Cardiac muscle cell (in vitro differentiated cells and primary cell): ENCODE measurements around the gene HK1. TPM values are rescaled to one million over a fixed set of nuclear protein-coding genes. Genes with fewer than 3 reads are reported as not detected.

Experiments
- DNase-seq, 2 donors: peaks; one replicate each; pipeline versions ENCODE4 v3.0.0 to v3.0.0-alpha.2; 2010 to 2017; ENCODE audit warnings: low read depth in 1 of 2, low spot score in 1 of 2
- H3K27ac ChIP-seq: fragments of 200-600 bp; sonication (generic); 2 replicates; pipeline ENCODE4 v1.5.1; 2016
- H3K27me3 ChIP-seq: fragments of 200-600 bp; sonication (generic); 2 replicates; pipeline ENCODE4 v1.6.0; 2016; ENCODE audit warnings: control low read depth
- H3K36me3 ChIP-seq: fragments of 200-600 bp; sonication (generic); 2 replicates; pipeline ENCODE4 v1.5.1; 2016; ENCODE audit warnings: control low read depth
- H3K4me1 ChIP-seq: fragments of 200-600 bp; sonication (generic); 2 replicates; pipeline ENCODE4 v1.8.1; 2017; ENCODE audit warnings: low read depth, mild to moderate bottlenecking, mixed run types
- H3K4me3 ChIP-seq: fragments of 200-600 bp; sonication (generic); 2 replicates; pipeline ENCODE4 v1.5.1; 2016; ENCODE audit warnings: mild to moderate bottlenecking
- H3K9me3 ChIP-seq: fragments of 200-600 bp; sonication (generic); 2 replicates; pipeline ENCODE4 v1.5.1; 2017; ENCODE audit warnings: low read depth, mild to moderate bottlenecking, control low read depth
- polyA plus RNA-seq: library from polyadenylated mRNA; unstranded; fragments of >200 nt; fragmentation: Nextera tagmentation; extraction: Ambion mirVana; gene quantifications from 2 replicates; pipeline ENCODE4 v1.2.1, GENCODE V29; 2016
- total RNA-seq: library from RNA; depleted of rRNA; stranded (reverse); fragments of >200 nt; gene quantifications from 2 replicates; pipeline ENCODE4 v1.2.3, GENCODE V29; 2016
- TF ChIP-seq, protein P1 (sequence below): IDR thresholded peaks from 2 replicates; pipeline ENCODE4 v1.5.1; 2012; ENCODE audit warnings: low read depth, mild to moderate bottlenecking, low read length

Gene HK1
- total and polyA plus RNA-seq, 2 experiments from 2014 or later = 324 to 347 TPM

DNA sequence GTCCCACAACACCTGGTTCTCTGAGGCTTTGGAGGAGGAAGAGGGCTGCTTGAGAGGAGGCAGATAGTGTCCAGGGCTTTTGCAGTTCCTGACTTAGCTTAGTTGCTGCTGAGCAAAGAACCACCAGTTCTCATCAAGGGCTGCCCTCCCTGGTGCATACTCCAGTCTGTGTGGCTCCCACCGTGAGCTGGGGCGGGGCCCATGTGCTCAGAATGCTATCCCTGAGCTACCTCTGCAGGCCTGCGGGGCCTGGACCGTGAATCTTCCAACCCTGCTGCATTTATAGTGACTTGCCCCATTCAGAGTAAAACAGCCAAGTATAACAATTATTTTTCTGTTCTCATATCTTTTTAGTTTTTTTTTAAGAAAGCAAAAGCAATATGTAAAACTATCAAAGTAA is 89.2 kb downstream of the HK1 start:
- H3K27me3 ChIP-seq = no peaks in the 10 kb centered on the region
- H3K36me3 ChIP-seq = peaks cover 52% of the 10 kb centered on the region
- H3K4me1 ChIP-seq = peaks cover 4% of the 10 kb centered on the region
- TF ChIP-seq, protein P1, sequence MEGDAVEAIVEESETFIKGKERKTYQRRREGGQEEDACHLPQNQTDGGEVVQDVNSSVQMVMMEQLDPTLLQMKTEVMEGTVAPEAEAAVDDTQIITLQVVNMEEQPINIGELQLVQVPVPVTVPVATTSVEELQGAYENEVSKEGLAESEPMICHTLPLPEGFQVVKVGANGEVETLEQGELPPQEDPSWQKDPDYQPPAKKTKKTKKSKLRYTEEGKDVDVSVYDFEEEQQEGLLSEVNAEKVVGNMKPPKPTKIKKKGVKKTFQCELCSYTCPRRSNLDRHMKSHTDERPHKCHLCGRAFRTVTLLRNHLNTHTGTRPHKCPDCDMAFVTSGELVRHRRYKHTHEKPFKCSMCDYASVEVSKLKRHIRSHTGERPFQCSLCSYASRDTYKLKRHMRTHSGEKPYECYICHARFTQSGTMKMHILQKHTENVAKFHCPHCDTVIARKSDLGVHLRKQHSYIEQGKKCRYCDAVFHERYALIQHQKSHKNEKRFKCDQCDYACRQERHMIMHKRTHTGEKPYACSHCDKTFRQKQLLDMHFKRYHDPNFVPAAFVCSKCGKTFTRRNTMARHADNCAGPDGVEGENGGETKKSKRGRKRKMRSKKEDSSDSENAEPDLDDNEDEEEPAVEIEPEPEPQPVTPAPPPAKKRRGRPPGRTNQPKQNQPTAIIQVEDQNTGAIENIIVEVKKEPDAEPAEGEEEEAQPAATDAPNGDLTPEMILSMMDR = no peak
- no peak for DNase-seq
- H3K9me3 ChIP-seq = no peaks in the 10 kb centered on the region
- no peak overlapping the region for H3K4me3 ChIP-seq
- H3K27ac ChIP-seq = no peak overlapping the region

DNA sequence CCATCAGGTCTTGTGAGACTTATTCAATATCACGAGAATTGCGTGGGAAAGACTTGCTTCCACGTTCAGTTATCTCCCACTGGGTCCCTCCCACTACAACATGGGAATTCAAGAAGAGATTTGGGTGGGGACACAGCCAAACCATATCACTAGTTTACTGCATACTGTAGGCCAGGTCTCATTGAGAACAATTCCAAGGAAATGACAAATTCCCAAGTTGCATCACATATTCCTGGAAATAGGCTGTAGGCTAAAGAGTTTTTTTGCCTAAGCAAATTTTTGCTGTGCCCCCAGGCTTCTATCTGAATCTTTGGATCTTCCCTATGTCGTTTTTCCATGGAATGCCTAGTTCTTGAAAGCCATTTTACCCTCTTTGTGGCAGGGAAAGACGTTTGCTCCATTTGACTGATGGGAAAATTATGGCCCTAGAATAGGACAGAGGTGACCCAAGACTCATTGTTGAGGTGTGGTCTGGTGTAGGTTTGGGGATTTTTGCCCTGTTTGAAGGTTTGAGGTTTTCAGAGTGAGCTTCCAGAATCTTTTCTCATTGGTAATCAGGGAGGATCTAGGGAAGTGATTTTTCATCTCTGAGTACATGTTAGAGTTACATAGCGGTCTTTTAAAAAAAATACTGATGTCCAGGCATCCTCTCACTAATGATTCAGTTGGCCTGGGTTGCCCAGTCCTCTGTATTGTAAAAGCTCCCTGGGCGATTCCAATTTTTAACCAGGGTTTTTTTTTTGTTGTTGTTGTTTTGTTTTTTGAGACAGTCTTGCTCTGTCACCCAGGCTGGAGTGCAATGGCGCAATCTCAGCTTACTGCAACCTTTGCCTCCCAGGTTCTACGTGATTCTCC is 94.1 kb downstream of the HK1 start:
- Histone ChIP-seq H3K4me3 (no peak overlapping the region), H3K4me1 (peaks cover 8% of the 10 kb centered on the region), H3K9me3 (no peaks in the 10 kb centered on the region), H3K27ac (no peak overlapping the region), H3K27me3 (no peaks in the 10 kb centered on the region), H3K36me3 (peaks cover 50% of the 10 kb centered on the region)
- TF ChIP-seq, protein P1 = no peak
- DNase-seq = peak in 1 of 2 donors; percentile 83

DNA sequence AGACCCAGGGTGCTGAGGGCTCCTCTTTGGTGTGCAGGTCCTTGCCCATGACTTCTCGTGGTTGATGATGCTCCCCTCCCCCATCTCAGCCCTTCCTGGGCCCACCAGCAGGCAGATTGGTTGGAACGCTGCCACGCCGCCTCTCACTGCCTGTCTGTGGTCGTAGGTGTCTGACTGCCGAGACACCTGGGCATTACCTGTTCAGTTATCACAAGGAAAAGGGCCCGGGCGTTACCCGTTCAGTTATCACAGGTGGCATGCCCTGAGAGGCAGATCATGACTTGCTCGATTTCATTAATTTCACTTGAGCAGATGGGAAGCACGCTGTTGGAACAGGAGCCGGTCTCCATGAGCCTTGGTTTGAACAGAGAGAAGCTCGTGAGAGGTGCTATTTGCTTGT is 95.9 kb downstream of the HK1 start:
- DNase-seq = no peak
- TF ChIP-seq, protein P1 = no peak
- Histone ChIP-seq H3K27ac (no peak overlapping the region), H3K4me1 (peaks cover 8% of the 10 kb centered on the region), H3K36me3 (peaks cover 52% of the 10 kb centered on the region), H3K4me3 (no peak overlapping the region), H3K9me3 (no peaks in the 10 kb centered on the region), H3K27me3 (no peaks in the 10 kb centered on the region)

DNA sequence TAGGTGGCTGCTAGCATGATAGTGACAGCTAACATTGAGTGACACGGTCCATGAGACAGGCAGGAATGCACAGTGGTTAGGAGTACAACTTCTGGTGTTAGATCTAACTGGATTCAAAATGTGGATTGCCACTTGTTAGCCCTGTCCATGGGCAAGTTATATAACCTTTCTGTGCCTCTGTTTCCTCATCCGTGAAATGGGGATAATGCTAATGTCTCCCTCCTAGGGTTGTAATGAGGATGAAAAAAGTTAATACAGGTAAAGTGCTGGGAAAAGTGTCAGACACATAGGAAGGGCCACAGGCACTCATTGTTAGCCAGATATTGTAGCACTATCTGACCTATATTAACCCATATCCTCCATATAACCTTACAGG is 96.6 kb downstream of the HK1 start:
- H3K27ac ChIP-seq = no peak overlapping the region
- no peak for DNase-seq
- no peak overlapping the region for H3K4me3 ChIP-seq
- no peaks in the 10 kb centered on the region for H3K27me3 ChIP-seq
- H3K4me1 ChIP-seq = peaks cover 8% of the 10 kb centered on the region
- H3K9me3 ChIP-seq = no peaks in the 10 kb centered on the region
- TF ChIP-seq, protein P1 = no peak
- peaks cover 50% of the 10 kb centered on the region for H3K36me3 ChIP-seq

DNA sequence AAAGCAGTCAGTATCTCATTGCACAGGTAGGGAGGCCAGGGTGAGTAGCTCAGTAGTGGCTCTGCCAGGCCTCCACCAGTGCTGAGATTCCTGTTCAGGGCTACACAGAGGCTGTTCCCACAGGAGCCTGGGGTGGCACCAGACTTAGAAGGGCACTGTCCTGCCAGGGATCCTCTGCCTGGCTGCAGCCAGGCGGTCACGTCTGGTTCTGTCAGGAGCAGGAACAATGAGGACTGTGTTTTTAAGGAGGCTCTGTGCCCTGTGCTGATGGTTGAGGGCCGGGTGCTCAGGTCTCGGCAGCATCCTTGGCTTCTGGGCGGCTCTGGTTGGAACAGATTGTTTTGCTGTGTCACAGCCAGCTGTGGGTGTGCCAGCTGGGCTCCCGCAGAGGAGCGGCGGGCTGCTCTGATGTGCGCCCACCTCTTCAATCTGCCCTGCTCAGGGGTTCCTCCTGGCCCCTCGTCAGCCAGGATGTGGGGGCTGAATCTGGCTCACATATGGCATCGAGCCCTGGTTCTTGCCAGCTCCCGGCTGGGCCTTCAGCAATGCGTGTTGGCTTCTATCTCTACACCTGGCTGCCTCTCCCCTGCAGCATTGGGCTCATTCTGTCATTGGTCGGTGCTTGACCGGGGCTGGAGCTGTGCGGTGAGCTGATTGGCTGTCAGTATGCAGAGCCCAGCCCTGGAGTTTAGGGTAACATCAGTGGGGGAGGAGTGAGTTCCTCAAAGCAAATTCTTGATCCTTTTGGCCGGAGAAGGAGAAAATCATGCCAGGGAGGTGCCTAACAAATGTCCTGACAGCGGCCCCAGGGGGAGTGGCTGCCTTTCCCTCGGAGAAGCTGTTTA is 97.2 kb downstream of the HK1 start:
- Histone ChIP-seq H3K27ac (no peak overlapping the region), H3K4me3 (no peak overlapping the region)
- TF ChIP-seq, protein P1 = no peak

More for the DNA sequence above, 97.2 kb downstream of the HK1 start:
- DNase-seq = peak; percentile 49 to 78
- H3K4me1 ChIP-seq = peaks cover 8% of the 10 kb centered on the region
- H3K27me3 ChIP-seq = no peaks in the 10 kb centered on the region
- peaks cover 47% of the 10 kb centered on the region for H3K36me3 ChIP-seq
- H3K9me3 ChIP-seq = no peaks in the 10 kb centered on the region
